MCF 10A (cell line): ENCODE results near the gene TMEM18. TPM values are rescaled to one million over a fixed set of nuclear protein-coding genes. Genes with fewer than 3 reads are reported as not detected.
"Not testable (repeated sequence)": the region's sequence is repeated elsewhere in the genome, so short reads cannot be mapped to it uniquely, and the experiment has no call there.

Experiments
- BruUV-seq: library from RNA; stranded (reverse); fragments of 400-500 nt; replicated peaks from 2 replicates; lab custom pipeline; 2021; lab: Mats Ljungman, UMichigan
- CTCF ChIA-PET: fragments of 300-600 bp; sonication (Branson Sonifier 250); formaldehyde crosslinking; extraction: SDS; loops from one replicate; lab custom pipeline; 2021; ENCODE audit warnings: antibody characterized with exemption, inconsistent platforms; lab: Yijun Ruan, JAX
- POLR2A ChIA-PET: fragments of 300-600, 350-650 bp; sonication (Branson Sonifier 250); formaldehyde crosslinking; extraction: SDS; loops from one replicate; lab custom pipeline; 2020; ENCODE audit warnings: antibody characterized with exemption, inconsistent platforms; lab: Yijun Ruan, JAX
- DNase-seq: peaks from one replicate; pipeline ENCODE4 v3.0.0-alpha.2; 2018; ENCODE audit not compliant: unreplicated experiment
- H3K27ac Mint-ChIP-seq: one replicate; pipeline ENCODE4 v1.8.0; 2022; ENCODE audit warnings: mild to moderate bottlenecking, low read depth, mixed read lengths; ENCODE audit not compliant: unreplicated experiment
- H3K27me3 Mint-ChIP-seq: one replicate; pipeline ENCODE4 v1.8.0; 2022; ENCODE audit warnings: mixed read lengths; ENCODE audit not compliant: insufficient read depth, unreplicated experiment
- H3K36me3 Mint-ChIP-seq: one replicate; pipeline ENCODE4 v1.8.0; 2022; ENCODE audit warnings: mild to moderate bottlenecking, moderate library complexity, mixed read lengths; ENCODE audit not compliant: insufficient read depth, unreplicated experiment
- H3K4me1 Mint-ChIP-seq: one replicate; pipeline ENCODE4 v1.8.0; 2022; ENCODE audit warnings: mixed read lengths; ENCODE audit not compliant: insufficient read depth, unreplicated experiment
- H3K4me3 Mint-ChIP-seq: one replicate; pipeline ENCODE4 v1.8.0; 2022; ENCODE audit warnings: mild to moderate bottlenecking, moderate library complexity, mixed read lengths; ENCODE audit not compliant: unreplicated experiment
- H3K9me3 Mint-ChIP-seq: one replicate; pipeline ENCODE4 v1.8.0; 2022; ENCODE audit warnings: mixed read lengths; ENCODE audit not compliant: unreplicated experiment
- intact Hi-C: fragments of 100-400 bp; cut with micrococcal nuclease; formaldehyde crosslinking; loops from 2 replicates; pipeline ENCODE4 v1.14.1; 2022
- total RNA-seq: library from RNA; stranded (reverse); gene quantifications from 2 replicates; pipeline ENCODE4 v1.2.3, GENCODE V29; 2022
- TF ChIP-seq, protein P1 (sequence below): fragments of 200-600 bp; IDR thresholded peaks from one replicate; pipeline ENCODE4 v1.8.0; 2022; ENCODE audit warnings: antibody characterized with exemption, mild to moderate bottlenecking; ENCODE audit not compliant: unreplicated experiment

Gene TMEM18
- total RNA-seq, 1 experiment from 2014 or later: 25.1 TPM

DNA sequence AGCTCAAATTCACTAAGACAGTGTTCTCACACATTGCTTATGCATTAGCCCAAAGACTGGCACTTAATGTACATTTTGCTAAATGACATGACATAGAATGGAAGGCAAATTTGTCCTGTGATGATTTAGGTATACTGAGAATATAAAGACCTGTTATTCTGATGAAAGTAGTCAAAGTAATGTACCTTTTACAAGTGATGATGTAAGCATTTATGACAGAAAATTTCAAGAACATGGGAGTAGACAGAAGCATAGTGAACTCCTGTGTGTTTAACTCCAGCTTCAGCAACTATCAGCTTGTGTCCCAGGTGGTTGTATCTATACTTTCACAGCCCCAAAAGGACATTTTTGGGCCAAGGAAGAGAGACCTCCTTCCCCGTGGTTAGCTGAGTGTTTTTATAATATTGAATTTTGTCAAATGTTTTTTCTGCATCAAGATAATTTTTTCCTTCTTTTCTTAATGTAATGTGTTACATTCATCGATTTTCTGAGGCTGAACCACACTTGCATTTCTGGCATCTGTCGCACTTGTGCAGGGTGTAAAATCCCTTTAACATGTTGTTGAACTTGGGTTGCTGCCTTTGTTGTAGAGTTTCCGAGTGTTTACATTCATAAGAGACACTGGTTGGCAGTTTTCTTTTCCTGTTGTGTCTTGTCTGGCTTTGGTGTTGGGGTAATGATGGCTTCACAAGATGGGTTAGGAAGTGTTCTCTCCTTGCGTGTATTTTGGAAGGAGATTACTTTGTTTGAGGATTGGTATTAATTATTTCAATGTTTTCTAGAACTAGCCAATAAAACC is 33.9 kb upstream of the TMEM18 start:
- Mint-ChIP-seq H3K9me3 (no peaks in the 10 kb centered on the region), H3K27me3 (peaks cover 28% of the 10 kb centered on the region), H3K4me1 (peaks cover 5% of the 10 kb centered on the region), H3K4me3 (no peak overlapping the region), H3K27ac (no peak overlapping the region), H3K36me3 (no peaks in the 10 kb centered on the region)
- ChIA-PET POLR2A (interaction anchor here (0.6 kb wide), 1 partner anchor 430 kb away, joined by 3 read pairs; no protein-coding TSS in a partner anchor), CTCF (interaction anchor here (0.6 kb wide), 2 partner anchors 207 to 840 kb away, joined by 3 read pairs; no protein-coding TSS in a partner anchor)
- TF ChIP-seq, protein P1, sequence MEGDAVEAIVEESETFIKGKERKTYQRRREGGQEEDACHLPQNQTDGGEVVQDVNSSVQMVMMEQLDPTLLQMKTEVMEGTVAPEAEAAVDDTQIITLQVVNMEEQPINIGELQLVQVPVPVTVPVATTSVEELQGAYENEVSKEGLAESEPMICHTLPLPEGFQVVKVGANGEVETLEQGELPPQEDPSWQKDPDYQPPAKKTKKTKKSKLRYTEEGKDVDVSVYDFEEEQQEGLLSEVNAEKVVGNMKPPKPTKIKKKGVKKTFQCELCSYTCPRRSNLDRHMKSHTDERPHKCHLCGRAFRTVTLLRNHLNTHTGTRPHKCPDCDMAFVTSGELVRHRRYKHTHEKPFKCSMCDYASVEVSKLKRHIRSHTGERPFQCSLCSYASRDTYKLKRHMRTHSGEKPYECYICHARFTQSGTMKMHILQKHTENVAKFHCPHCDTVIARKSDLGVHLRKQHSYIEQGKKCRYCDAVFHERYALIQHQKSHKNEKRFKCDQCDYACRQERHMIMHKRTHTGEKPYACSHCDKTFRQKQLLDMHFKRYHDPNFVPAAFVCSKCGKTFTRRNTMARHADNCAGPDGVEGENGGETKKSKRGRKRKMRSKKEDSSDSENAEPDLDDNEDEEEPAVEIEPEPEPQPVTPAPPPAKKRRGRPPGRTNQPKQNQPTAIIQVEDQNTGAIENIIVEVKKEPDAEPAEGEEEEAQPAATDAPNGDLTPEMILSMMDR: no peak
- no TSS peak for BruUV-seq
- intact Hi-C loops: loop anchor here (10.0 kb wide), 1 partner anchor 184 kb away; no protein-coding TSS in a partner anchor
- DNase-seq: no peak

DNA sequence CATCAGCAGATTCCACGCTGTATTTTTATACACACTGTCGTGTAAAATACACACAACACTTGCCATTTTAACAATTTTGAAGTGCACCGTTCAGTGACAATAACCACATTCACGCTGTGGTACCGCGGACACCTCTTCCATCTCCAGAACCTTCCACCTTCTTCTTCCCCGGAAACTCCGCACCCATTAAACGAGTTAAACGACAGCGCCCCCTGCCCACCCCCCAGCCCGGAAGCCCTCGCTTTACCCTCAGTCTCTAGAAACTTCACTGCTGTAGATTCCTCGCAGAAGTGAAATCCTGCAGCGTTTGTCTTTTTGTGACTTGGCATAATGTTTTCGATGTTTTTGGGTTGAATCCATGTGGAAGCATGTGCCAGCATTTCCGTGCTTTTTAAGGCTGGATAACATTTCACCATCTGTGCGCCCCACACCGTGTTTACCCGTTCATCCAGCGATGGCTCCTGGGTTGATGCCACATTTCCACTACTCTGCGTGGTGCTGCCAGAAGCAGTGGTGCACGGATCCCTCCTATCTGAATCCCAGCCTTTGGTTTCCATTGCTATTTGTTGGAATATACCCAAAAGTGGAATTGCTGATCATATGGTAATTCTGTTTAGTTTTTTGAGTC is 32.0 kb upstream of the TMEM18 start:
- BruUV-seq: no TSS peak
- H3K27me3 Mint-ChIP-seq: peaks cover 28% of the 10 kb centered on the region
- TF ChIP-seq, protein P1: no peak
- ChIA-PET POLR2A (no interaction called here), CTCF (no interaction called here)
- H3K36me3 Mint-ChIP-seq: no peaks in the 10 kb centered on the region
- no peak for DNase-seq
- no peak overlapping the region for H3K4me3 Mint-ChIP-seq
- peaks cover 2% of the 10 kb centered on the region for H3K4me1 Mint-ChIP-seq
- H3K9me3 Mint-ChIP-seq: no peaks in the 10 kb centered on the region
- H3K27ac Mint-ChIP-seq: no peak overlapping the region
- intact Hi-C loops: no loop called here

DNA sequence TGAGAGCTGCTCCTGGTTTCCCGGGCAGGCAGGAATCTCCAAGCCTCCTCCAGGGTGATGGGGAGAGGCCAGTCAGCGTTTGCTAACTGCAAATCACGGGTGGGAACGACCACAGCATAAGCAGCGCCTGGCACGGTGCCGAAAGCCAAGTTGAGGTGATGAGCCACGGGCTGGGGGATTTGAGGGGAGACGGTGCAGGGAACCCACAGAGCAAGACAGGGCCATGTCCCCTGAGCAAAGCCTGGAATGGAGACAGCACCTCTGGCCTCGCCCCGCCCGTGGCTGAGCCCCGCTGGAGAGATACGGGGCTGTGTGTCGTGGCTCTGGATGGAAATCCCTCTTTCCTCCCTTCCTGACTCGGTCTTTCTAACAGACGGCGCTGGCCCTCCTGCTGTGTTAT is 31.5 kb upstream of the TMEM18 start:
- H3K4me3 Mint-ChIP-seq: no peak overlapping the region
- POLR2A ChIA-PET: no interaction called here
- no peak overlapping the region for H3K27ac Mint-ChIP-seq
- H3K36me3 Mint-ChIP-seq: no peaks in the 10 kb centered on the region
- CTCF ChIA-PET: interaction anchor here (0.6 kb wide), 1 partner anchor 27 kb away, joined by 3 read pairs; no protein-coding TSS in a partner anchor
- BruUV-seq: no TSS peak
- H3K4me1 Mint-ChIP-seq: no peaks in the 10 kb centered on the region
- TF ChIP-seq, protein P1: no peak
- intact Hi-C loops: no loop called here
- H3K9me3 Mint-ChIP-seq: no peaks in the 10 kb centered on the region
- H3K27me3 Mint-ChIP-seq: peaks cover 28% of the 10 kb centered on the region
- DNase-seq: no peak

DNA sequence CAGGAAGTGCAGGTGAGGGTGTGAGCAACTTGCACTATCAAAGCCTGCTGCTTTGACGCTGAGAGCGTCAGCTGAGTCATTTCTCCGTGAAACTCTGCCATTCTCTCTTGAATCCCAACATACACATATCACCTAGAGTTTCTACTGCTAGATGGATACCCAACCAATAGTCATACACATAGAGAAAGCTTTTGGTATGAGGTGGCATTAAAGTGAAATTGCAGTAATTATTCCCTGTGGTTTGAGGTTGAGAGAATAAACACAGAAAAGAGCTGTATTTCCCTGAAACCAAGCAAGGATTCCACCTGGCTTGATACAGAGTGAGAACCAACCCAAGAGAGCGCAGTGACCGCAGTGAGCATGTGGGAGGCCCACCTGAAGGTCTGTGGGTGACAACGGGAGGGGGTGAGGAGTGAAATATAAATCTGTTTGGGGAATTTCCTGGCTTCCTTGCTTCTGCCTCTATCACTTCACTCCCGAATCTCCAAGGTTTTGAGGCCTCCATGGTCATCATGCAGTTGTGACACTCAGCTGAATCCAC is 28.8 kb upstream of the TMEM18 start:
- no peaks in the 10 kb centered on the region for H3K36me3 Mint-ChIP-seq
- TF ChIP-seq, protein P1: no peak
- H3K4me3 Mint-ChIP-seq: no peak overlapping the region
- intact Hi-C loops: no loop called here
- no peak overlapping the region for H3K27ac Mint-ChIP-seq
- ChIA-PET POLR2A (no interaction called here), CTCF (interaction anchor here (0.9 to 1.2 kb wide), 2 partner anchors 15 to 845 kb away, joined by 3 read pairs; no protein-coding TSS in a partner anchor)
- H3K27me3 Mint-ChIP-seq: peaks cover 3% of the 10 kb centered on the region
- BruUV-seq: no TSS peak
- H3K4me1 Mint-ChIP-seq: no peaks in the 10 kb centered on the region
- H3K9me3 Mint-ChIP-seq: no peaks in the 10 kb centered on the region
- no peak for DNase-seq

DNA sequence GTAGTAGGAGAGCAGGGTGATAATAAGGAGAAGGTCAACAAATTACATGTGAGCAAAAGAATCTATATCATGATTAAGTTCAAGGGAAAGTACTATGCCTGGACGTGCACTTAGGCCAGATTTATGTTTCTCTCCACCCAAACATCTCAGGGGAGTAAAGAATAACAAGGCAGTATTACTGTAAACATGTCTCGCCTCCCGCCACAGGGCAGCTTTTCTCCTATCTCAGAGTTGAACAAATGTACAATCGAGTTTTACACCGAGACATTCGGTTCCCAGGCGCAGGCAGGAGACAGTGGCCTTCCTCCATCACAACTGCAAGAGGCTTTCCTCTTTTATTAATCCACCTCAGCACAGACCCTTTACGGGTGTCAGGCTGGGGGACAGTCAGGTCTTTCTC is 25.6 kb upstream of the TMEM18 start:
- intact Hi-C loops, H3K36me3 Mint-ChIP-seq, H3K4me3 Mint-ChIP-seq, BruUV-seq, H3K9me3 Mint-ChIP-seq, DNase-seq, CTCF ChIA-PET, H3K27ac Mint-ChIP-seq, H3K27me3 Mint-ChIP-seq, H3K4me1 Mint-ChIP-seq, POLR2A ChIA-PET: not testable (repeated sequence)
